Stimulated activated CD4-positive, alpha-beta T cell treated with anti-CD3 and anti-CD28 coated beads, Interleukin-12 subunit alpha, Interleukin-12 subunit beta, amount 100 ng/mL, for 24 hours (primary cell): ENCODE data around the gene WDR12.
A peak's percentile ranks its signal among the peaks of the same experiment; 100 is the strongest.
"Not testable (repeated sequence)": the region's sequence is repeated elsewhere in the genome, so short reads cannot be mapped to it uniquely, and the experiment has no call there.

ENCODE experiments used
- DNase-seq, 2 experiments: peaks; one replicate each; pipeline ENCODE4 v3.0.0-alpha.2; 2020; ENCODE audit warnings: low read depth in 2 of 2

The WDR12 gene

GRCh38 chr2:202885190-202885589 lies 26.3 kb downstream of the WDR12 start:
- DNase-seq, result no peak

GRCh38 chr2:202883987-202884675 lies 27.3 kb downstream of the WDR12 start:
- DNase-seq, result no peak

- no peak for DNase-seq
These were observed 29.9 kb downstream of the WDR12 start for GRCh38 chr2:202881570-202881969.

DNA sequence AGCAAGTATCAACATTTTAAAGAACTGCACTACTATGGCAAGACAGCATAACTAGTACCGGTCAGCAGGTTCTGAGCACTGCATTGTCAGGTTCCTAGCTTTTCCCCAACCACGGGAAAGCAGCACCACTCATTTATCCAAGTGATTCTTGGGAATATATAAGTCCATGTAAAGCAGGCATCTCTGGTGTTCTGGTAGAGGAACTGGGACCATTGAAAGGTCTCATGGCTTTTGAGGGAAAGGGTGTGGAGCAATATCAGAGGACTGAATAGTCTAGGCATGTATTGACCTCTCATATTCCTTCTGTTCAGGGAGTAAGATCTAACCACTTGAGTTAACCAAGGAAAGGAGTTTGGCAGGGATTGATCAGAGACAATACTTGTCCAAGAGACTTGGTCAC lies 33.8 kb downstream of the WDR12 start:
- DNase-seq, result no peak

DNA sequence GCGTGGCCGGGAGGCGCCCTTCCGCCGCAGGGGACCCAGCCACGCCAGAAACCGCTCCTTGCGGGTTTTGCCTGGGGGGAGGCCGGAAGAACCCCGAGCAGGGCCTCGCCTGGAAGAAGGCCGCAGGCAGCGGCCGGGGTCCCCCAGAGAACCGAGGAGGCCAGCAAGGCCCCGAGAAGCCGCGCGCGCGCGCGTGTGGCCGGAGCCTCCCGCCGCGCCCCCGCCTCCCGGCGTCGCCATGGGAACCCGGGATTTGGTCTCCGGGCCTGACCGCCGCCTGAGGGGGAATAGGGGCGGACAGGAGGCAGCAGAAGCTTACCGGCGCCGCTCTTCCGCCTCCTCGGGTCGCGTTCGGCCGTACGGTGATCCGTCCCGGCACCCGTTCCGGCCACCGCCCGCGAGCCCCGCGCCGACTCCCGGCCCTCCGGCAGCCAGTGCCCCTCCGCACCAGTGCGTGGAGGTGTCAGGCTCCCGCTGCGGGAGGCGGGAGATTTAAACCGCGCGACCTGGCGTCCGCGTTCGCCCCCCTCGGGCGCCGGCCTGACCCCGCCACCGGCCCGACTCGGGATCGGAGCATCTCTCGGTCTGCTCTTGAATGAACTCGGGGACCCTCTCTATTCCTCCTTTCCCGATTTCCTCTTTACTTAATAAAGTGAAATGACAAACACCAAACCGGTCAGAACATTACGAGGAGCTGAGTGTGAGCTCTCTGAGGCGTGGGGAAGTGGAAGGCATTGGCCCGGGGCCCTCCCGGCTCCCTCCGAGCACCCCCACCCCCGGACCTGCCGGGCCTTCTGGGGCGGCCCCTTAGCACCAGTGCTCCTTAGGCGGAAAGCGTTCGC lies 40.0 kb downstream of the WDR12 start, which contains the start of gene ICA1L:
ICA1L (minus strand) TSS at position 467 of the 842 bp plus-strand sequence. CDS start 42,757 bp downstream, outside the sequence.
- peak; percentile 33 to 37 for DNase-seq

DNA sequence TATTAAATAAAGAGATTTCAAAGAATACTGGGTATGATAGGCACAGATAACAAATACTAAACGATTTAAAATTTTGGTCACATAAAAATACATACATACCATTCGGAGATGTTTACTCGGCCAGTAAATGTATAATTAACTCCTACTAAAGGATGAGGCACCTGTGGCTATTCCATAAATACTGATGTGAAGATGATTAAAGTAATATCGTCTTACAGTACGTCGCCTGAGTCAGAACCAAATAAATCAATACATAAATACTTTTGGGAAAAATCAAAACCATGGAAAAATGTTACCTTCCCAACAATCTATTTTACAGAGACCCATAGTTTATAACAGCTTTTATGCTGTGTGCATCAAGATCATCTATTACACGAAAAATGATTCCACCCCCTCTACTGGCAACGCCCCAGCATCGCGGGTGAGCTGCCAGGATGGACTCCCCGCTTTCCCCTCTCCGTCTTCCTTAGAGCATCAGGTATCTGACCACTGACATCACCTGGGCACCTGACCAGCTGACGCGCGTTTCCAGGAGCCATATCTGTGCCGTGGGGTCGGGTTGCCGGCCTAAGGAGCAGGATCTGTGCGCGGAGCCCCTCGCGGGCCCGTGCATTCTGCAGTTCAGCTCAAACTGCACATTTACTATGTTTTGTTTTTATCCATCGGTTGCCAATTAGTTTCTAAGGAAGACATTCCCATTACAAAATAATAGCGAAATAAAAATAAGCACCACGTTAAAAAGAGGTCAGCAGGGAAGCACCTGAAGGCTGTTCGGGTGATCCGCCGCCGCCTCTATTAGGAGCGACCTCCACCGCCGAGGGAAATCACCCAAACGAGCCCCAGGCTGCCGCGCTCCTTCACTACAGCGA lies 40.8 kb downstream of the WDR12 start:
- DNase-seq, result peak; percentile 28 to 60

GRCh38 chr2:202861987-202862386 lies 49.5 kb downstream of the WDR12 start:
- DNase-seq, result no peak

DNA sequence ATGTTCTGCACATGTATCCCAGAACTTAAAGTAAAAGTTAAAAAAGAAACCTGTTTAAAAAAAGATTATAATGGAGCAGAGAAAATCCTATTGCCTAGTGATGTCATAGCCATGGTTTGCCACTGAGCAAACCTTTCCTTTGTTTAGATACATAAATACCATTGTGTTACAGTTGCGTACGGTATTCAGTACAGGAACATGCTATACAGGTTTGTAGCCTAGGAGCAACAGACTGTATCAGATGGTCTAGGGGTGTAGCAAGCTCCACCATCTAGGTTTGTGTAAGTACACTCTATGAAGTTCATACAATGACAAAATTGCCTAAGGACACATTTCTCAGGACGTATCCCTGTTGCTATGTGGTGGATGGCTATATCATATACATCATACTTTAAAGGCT lies 52.9 kb downstream of the WDR12 start:
- DNase-seq, result no peak

DNA sequence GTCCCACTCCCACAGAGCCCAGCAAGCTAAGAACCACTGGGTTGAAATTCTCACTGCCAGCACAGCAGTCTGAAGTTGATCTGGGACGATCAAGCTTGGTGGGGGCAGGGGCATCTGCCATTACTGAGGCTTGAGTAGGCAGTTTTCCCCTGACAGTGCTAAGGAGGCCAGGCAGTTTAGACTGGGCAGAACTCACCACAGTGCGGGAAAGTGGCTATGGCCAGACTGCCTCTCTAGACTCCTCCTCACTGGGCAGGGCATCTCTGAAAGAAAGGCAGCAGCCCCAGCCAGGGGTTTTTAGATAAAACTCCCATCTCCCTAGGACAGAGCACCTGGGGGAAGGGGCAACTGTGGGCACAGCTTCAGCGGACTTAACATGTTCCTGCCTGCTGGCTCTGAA lies 62.1 kb downstream of the WDR12 start:
- not testable (repeated sequence) for DNase-seq

DNA sequence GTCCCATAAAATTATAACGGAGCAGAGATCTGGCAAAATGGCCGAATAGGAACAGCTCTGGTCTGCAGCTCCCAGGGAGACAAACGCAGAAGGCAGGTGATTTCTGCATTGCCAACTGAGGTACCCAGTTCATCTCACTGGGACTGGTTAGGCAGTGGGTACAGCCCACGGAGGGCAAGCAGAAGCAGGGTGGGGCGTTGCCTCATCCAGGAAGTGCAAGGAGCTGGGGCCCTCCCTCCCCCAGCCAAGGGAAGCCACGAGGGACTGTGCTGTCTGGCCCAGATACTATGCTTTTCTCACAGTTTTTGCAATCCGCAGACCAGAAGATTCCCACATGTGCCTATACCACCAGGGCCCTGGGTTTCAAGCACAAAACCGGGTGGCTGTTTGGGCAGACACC lies 62.7 kb downstream of the WDR12 start:
- no peak for DNase-seq

DNA sequence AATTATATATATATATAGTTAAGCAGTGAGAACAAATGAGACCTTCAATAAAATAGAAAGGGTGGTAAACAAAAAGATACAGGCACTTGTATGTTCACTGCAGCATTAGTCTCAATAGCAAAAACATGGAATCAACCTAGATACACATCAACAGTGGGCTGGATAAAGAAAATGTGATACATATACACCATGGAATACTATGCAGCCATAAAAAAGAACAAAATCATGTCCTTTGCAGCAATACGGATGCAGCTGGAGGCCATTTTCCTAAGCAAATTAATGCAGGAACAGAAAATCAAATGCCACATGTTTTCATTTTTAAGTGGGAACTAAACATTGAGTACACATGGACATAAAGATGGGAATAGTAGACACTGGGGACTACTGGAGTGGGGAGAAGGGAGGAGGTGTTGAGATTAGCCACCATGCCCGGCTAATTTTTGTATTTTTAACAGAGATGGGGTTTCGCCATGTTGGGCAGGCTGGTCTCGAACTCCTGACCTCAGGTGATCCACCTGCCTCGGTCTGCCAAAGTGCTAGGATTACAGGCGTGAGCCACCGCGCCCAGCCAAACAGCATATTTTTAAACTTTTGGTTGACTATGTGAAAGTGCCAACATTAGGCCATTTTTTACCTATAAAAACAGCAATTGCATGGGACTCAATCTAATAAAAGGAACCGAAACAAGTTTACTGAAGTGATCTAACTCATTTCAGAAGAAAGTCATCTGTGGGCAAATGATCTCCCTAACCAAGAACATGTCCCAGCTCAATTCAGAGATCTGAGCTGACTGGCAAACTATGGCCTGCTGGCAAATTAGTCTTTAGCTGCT lies 63.6 kb downstream of the WDR12 start:
- DNase-seq, result no peak

DNA sequence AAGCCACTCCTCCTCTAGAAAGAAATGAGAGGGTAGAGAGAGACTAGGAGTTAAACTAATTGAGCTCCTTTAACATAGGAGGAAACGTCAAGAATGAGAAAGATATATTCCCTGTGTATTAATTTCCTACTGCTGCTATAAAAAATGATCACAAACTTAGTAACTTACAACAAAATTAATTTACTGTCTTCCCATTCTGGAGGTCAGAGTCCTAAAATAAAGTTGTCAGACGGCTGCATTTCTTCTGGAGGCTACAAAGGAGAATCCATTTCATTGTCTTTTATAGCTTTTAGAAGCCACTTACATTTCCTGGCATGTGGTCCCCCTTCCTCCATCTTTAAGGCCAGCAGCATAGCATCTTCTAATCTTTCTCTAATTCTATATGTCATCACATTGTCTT lies 66.8 kb downstream of the WDR12 start:
- DNase-seq, result no peak

- DNase-seq, result no peak
These were observed 68.8 kb downstream of the WDR12 start for GRCh38 chr2:202842690-202843089.

DNA sequence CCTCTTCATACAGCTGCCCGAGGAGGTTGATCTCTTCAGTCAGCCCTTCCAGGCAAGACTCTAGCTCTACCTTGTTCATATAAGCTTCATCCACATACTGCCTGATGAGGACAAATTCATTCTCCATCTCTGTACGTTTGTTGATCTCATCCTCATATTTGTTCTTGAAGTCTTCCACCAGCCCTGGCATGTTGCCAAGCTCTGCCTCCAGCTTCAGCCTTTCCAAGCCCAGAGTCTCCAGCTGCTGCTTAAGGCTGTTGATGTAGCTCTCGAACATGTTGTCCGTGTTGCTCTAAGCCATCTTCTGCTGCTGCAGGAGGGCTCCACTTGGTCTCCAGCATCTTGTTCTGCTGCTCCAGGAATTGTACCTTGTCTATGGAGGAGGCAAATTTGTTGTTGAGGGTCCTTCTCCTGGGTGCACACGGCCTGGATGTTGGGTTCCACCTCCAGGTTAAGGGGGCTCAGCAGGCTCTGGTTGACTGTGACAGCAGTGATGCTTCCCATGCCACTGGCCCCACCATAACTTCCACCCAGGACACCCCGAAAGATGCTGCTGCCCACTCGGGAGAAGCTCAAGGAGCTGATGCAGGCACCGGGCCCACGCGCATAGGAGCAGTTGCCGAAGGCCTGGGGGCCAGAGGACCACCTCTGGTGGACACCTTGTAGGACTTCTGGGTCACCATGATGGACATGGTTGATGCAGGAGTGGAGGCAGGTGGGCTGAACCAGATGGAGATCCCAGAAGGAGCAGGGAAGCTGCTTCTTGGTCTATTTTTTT lies 70.2 kb downstream of the WDR12 start:
- DNase-seq, result no peak

DNA sequence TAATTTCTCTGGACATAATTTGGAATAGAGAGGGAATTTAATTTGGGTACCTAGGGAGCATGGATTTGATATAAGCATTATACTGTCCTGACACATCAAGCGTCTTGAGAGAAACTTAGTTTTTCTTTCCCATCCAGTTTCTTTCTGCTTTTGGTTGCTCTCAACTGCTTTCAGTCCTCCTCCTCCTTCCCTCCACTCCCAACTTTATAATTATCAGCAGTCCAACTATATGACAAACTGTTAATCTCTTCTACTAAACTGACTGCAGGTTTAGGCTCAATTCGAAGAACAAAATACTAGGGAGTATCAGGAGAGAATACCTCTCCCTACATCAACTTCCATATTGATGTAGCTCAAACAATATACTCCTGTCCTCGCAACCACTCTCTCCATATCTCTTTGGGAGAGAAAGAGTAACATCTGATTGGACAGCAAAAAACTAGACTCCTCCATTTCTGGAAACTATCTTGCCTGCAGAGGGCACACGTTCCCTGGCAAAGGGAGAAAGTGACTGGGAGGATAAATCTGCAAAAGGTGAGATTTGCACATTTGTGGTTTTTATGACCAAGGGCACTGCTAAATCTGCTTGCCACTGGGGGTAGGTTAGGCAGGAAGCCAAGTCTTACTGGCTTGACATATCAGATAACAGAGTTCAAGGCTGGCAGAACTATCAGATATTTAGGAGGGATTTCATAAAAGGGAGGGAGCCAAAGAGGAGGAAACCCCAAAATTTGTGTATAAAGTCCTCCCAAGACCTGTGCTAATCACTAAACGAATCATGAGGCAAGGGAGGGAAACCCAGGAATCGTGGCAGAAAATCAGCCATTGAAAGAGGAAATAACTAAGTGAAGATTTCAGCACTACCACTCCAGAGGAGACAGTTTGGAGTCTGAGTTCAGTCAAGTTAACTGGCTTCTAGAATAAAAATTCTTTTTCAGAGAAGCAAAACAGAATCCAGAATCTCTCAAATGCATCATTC lies 79.9 kb downstream of the WDR12 start:
- DNase-seq, result peak in 1 of 2 experiments; percentile 16

GRCh38 chr2:202824901-202825300 lies 86.6 kb downstream of the WDR12 start:
- no peak for DNase-seq
